NOMO-1 treated with dmso at 0.1 percent for 144 hours (cell line): Measurements from ENCODE around the gene PECR.
"Not testable (repeated sequence)": the region's sequence is repeated elsewhere in the genome, so short reads cannot be mapped to it uniquely, and the experiment has no call there.

ENCODE experiments used
- DNase-seq: peaks from one replicate; lab custom pipeline; 2025; ENCODE audit not compliant: unreplicated experiment; lab: John Stamatoyannopoulos, UW

Gene PECR

DNA sequence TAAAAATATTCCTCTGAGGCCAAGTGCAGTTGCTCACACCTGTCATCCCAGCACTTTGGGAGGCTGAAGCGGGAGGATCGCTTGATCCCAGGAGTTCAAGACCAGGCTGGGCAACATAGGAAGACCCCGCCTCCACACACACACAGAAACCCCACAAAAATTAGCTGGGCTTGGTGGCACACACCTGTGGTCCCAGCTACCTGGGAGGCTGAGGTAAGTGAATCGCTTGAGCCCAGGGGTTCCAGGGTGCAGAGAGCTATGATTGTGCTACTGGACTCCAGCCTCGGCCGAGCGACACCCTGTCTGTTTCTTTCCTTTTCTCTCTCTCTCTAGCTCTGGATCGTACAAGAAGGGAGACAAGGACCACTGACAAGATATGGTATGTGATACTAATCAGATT, 25.7 kb upstream of the PECR start:
- no peak for DNase-seq

DNA sequence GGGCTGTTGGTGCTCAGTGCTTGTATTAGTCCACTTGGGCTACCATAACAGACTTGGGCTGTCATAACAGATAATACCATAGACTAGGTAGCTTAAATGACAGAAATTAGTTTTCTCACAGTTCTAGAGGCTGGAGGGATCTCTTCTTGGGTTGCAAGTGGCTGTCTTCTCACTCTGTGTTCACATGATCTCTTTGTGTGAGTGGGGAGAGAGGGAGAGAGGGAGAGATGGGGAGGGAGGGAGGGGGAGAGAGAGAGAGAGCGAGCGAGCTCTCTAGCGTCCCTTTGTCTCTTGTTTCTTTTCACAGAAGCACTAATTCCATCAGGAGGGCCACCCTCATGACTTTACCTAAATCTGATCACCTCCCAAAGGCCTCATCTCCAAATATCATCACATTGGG, 23.1 kb upstream of the PECR start:
- no peak for DNase-seq

DNA sequence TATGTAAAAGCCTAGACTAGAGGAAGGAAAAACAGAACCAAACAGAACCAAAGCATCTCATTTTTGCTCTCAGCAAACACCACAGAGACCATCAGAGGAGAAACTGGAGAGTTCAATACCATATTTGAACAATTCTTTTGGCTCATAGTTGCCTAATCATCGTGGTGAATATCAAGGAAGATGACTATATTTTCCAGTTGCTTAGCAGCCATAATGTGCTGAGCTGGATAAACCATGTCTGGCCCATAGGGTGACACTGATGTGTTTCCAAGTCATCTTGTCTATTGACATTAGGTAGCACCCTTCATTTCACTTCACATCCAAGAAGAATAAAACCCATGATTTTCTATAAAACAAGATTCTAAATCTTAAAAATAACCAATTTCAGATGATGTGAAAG, 21.6 kb upstream of the PECR start:
- no peak for DNase-seq

DNA sequence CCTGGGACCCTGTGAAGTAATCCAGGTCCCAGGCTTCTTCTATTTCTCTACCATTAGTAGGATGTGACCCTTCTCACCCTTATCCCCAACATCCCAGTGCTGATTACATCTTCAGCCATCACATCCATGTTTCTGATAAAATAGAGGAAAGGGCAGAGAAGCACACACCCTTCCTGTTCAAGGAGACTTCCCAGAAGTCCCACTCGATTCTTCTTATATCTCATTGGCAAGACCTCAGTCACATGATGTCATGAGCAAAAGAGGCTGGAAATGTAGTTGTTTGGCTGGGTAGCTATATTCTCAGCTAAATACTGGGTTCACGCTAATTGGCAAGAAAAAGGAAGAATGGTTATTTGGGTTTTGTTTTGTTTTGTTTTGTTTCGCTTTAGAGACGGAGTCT, 19.5 kb upstream of the PECR start:
- DNase-seq: no peak

DNA sequence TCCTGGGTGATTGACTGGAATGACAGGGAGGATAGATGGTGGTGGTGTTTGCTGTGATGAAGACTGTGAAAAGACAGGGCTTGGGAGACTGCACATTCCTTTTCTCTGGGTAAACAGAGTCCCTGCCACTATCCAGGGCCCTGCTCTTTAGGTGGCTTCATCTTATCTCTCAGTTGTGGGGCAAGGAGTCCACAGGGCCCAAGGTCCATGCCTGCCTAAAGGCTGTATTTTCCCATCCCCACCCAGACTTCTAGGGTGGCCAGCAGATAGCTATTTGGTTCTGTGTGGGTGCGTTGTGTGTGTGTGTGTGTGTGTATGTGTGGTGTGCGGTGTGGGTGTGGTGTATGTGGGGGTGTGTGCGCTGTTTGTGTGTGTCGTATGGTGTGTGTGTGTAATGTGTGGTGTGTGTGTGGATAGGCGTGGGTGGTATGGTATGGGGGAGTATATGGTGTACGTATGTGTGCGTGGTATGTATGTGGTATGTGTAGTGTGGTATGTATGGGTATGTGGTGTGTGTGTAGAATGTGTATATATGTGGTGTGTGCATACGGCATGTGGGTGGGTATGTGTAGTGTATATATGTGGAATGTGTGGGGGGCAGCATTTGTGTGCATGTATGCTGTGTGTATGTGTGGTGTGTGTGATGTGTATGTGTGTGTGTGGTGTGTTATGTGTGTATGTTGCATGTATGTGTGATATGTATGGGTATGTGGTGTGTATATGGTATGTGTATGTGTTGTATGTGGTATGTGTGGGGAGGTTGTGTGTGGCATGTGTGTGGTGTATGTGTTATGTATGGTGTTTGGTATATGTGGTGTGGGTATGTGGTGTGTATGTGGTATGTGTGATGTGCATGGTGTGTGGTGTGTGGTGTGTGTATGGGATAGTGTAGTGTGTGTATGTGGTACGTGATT, 17.1 kb upstream of the PECR start:
- no peak for DNase-seq

DNA sequence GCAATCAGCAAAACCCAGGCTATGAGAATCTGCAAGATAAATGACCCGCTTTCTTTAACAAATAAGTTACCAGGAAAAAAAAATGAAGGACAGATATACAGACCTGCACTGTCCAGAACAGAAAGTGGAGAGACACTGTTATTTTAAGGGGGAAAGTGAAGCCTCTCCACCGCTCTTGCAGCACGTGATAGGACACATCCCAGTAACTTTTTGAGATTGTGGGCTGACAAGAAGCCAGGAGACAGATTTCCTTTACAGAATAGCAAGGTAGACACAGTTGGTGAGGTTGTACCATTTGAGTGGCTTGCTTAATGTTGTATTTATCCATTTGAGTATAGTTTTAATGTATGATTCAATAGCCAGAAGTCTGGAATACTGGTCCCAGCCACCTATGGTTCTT, 13.1 kb upstream of the PECR start:
- DNase-seq: no peak

DNA sequence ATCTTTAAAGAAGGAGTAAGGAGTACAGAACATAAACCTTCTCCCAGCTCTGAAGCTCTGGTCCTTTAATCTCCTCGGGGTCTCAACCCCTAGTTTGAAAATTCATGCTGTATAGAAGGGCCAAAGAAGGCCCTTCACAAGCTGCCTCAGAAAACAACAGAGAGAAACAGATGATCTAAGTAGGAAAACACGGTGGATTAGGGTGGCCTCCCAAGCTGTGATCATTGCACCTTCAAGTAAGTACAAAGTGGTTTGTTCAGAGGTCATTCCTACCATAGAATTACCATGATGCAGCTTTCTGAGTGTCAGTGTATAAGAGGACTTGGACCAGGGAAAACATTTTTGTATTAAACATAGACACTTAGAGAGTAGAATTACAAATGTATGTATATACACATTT, 11.0 kb upstream of the PECR start:
- no peak for DNase-seq

DNA sequence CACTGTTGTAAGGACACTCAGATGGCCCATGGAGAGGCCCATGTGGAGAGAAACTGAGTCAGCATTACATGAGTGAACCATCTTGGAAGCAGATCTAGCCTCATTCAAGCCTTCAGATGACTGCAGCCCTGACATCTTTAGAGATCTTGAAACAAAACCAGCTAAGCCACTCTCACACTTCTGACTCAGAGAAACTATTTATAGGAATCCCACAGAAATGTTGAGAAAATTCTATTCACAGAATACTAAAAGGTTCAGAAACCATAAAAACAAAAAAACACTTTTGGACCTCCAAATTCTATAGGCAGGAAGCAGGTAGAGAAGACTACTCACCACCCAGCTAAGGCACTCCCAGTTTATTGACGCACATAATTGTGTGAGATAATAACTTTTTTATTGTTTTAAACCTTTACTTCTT, 8.8 kb upstream of the PECR start:
- DNase-seq: no peak

DNA sequence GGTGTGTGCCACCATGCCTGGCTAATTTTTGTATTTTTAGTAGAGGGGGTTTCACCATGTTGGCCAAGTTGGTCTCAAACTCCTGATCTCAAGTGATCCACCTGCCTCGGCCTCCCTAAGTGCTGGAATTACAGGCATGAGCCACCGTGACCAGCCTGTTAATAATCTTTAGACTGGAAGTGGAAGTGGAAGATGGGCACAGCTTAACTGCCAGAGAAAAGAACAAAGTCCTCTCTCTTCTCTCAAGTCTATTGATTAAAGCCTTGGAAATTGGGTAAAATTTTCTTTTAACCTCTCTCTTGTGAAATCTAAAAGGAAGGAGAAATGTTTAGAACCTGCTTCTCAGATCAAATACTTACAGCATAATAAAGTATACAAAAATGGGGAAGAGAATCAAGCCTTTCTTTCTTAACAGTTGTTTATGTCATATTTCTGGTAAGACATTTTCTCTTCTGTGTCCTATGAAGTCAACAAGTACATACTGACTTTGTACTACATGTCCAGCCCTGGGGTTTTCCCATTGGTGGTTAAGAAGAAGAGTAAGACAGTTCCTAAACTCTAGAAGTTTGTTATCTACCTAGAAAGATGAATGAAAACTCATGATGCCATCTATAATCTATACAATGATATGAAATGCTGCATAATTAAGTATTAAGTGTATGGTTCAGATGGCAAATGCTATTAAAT, 4.7 kb upstream of the PECR start:
- no peak for DNase-seq

DNA sequence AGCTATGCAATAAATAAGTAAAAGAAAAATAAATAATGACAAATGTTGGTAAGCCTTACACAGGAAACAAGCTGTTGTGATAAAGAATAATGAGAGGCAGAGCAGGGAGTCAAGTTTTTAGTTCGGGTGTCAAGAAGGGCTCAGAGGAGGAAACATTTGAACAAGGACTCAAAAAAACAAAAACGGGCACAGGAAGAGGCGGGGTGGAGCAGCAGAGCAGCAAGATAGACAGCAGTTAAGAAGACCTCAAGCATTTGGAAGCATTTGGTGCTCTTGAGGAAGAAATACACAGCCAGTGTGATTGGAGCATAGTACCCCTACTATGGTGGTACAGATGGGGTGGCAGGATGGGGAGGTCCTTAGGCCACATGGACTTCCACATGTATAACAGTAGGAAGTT, 2.9 kb upstream of the PECR start:
- DNase-seq: no peak

DNA sequence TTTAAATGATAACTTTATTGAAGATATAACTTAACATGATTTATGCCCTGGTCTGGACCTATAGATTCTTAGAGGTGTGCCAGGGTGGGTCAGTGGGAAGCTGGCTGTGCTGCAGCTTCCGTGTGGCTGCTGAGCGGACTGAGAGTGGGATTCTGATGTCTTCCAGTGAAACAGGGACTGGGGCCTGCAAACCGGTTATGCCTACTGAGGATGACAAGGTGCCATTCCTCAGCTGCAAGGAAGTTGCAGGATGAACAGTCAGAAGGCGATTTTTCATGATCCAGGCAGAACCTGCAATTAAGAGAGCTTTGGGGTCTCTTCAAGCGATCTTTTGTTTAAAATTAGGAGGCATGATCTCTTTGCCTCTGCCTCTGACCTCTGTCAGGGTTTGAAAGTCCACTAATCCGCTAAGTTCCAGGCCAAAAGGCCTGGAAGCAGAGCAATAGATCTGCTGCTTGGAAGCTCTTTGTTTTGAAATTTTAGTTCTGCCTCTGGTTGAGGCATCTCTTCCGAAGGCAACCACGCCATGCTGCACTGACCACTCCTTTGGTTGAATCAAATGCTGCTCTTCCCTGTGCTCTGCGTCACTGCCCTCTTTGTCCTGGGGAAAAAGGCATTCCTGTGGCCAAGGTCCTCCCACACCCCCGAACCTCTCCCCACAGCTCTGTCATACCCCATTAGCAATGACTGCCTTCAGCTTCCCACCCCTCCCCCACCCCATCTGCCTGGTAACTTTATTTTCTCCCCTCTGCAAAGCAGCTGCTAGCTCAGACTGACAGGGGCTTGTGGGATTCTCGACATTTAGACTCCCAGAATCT, 2.1 kb upstream of the PECR start:
- no peak for DNase-seq

DNA sequence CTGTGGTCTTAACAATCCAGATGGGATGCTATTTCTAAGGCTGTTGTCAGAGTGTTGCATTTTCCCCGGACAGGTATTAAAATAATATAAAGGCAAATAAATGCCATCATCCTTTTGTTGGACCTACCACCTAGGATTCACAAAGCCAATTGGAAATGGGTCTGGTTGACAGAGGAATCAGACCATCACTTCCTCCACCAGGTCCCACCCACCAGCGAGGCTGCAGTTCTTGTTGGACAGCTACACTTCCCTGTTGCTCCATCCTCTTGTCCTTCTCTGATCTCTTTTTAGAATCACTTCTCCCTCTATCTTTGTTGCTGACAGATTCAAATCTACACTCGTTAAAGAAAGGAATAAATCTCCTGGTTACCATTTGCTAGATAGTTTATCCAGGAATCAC, 1.2 kb upstream of the PECR start:
- DNase-seq: peak; percentile 51

DNA sequence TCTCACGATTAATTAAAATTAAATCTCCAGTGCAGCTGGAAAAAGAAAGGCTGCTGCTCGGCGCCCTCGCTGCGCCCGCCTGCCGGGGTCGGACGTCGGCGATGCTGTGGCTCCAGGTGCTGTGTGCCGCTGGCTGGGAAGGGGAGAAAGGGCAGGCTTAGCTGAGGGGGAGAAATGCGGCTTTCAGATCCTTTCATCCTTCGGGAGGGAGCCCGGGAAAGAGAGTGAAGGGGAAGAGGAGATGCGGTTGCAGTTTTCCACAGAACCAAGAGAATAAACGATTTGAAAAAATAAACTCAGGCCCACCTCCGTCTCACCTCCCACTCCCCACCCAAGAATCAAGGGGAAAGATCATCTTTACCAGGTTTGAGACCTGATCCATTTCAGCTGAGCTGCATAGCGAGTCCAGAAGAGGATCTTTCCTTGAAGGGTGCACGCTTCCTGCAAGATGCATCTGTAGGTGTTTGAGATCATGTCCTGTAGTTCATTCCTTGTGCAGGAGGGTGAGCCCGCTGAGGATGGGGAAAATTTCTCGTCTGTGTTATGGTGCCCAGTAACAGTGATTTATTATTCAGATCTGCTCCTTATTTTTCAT, 605 bp upstream of the PECR start:
- no peak for DNase-seq

DNA sequence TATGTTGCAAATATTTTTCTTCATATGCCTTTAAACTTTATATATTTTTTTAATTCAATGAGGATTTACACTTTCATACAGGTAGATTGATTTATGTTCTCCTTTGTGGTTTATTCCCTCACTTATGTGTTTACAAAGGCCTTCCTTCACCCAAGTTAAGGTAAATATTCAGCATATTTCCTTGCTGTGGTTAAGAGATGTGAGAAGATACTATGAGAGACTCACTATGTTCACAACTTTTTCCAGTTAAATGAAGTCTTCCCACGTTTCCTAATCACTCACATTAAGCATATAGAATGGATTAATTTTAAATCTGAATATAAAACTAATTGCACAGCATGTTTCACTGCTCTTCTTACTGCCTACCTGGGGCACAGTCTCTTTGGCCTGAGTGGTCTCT, 597 bp downstream of the PECR start:
- no peak for DNase-seq

DNA sequence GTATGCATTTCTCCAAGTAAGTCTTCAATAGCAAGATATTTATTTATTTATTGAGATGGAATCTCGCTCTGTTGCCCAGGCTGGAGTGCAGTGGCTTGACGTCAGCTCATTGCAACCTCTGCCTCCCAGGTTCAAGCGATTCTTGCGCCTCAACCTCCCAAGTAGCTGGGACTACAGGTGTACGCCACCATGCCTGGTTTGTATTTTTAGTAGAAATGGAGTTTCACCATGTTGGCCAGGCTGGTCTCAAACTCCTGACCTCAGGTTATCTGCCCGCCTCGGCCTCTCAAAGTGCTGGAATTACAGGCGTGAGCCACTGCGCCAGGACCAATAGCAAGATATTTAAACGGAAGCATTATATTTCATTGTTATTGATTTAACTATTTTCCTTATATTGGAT, 1.6 kb downstream of the PECR start:
- not testable (repeated sequence) for DNase-seq

DNA sequence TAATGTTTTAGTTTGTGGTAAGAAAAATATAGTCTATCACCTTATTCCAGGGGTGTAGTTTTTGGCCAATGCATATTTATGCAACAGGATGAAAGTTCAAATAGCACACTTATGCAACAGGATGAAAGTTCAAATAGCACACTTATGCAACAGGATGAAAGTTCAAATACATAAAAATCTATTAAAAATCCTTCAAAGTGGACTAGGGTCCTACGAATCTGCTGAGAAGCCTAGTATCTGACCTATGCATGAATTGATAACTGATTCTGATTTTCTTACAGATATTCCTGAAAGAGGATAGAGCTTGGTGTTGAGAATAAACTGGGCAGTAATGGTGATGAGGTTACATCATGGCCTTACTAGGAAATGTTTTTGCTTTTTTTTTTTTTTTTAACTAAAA, 2.8 kb downstream of the PECR start:
- no peak for DNase-seq

DNA sequence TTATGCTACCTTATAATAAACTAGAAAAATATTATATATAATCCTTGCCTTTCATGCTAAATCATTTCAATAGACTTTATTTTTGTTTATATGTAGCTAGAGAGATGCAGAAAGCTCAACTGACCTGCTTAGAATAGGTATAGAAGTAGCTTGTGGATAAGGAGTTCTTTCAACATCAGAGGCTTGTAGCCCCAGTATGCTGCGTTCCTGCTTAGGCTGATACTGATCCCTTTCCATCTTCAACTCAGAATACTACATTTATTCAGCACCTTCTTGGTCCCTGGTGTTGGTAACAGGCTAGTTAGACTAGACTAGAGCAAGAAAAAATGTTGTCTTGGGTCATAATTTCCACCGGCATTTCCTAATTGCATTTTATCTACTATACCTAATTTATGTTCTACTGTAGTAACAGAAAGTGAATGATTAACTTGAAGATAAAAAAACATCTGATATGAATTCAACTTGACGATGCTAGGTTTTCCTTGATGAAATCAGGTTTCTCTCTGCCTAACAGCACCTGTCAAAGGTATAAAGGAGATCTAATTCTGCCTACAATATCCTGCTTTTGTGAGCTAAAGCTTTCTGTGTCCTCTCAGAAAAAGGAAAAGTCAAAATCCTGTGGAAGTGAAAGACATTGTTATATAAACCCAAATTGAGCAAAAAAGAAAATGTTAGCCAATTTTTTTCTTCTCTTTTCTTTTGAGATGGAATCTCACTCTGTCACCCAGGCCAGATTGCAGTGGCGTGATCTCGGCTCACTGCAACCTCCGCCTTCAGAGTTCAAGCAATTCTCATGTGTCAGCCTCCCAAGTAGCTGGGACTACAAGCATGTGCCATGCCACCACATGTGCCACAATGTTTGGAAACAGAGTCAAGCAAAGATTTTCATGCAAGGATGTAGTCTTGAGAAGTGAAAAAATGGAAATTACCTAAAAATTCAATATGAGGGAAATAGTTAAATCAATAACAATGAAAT, 5.8 kb downstream of the PECR start:
- no peak for DNase-seq

DNA sequence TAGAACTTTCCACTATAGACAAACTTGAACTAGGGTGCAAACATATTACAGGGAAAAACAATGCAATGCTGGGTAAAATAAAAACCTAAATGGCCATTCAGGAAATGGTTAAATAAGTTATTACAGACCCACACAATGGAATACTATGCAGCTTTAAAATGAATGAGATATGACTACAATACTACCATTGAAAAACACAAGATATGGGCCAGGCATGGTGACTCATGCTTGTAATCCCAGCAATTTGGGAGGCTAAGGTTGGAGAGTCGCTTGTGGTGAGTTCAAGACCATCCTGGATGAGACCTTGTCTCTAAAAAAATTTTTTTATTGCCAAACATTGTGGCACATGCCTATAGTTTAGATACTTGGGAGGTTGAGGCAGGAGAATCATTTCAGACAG, 6.8 kb downstream of the PECR start:
- no peak for DNase-seq

DNA sequence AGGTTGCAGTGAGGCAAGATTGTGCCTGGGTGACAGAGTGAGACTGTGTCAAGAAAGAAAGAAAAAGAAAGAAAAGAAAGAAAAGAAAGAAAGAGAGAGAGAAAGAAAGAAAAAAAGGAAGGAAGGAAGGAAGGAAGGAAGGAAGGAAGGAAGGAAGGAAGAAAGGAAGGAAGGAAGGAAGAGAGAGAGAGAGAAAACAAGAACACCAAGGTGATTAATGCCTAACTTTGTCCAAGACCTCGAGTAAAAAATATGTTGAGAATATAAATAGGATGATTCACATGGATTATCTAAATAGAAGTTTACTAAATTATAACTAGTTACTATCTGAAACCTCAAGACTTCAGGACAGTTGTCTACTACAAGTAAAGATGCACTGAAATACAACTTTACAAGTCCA, 7.2 kb downstream of the PECR start:
- no peak for DNase-seq

DNA sequence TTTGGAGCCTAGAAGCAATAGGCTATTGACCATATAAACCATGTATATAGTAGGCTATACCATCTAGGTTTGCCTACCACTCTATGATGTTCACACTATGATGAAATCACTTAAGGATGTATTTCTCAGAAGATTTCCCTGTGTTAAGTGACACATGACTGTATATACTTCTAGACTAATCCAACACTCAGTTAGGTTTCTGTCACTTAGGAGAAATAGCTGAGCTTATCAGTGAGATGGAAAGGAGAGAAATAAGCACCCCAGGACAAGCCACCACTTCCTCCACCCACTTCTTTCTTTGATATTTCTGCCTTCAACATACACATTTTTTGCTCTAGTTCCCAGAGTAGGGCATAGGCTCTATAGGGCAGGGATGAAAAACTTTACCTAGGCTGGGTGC, 7.8 kb downstream of the PECR start:
- DNase-seq: no peak
